CD4-positive, alpha-beta T cell treated with Interleukin-21 for 1 hour (primary cell): ENCODE data around the gene FGFBP2.

Source experiments
- DNase-seq: peaks from one replicate; pipeline ENCODE4 v3.0.0-alpha.2; 2020

The FGFBP2 gene

GRCh38 chr4:15963001-15963451 is at the start of gene FGFBP2:
Gene FGFBP2, minus strand, starts transcription at chr4:15963175. Its CDS starts 46 bp downstream, at chr4:15963129.
- peak; percentile 52 for DNase-seq

- DNase-seq, result no peak
Measured at GRCh38 chr4:16011173-16011572, 48.2 kb upstream of the FGFBP2 start.

GRCh38 chr4:16009153-16009552 is 46.2 kb upstream of the FGFBP2 start:
- no peak for DNase-seq

- no peak for DNase-seq
Measured at GRCh38 chr4:16007471-16008095, 44.6 kb upstream of the FGFBP2 start.

- no peak for DNase-seq
Measured at GRCh38 chr4:16006771-16007446, 43.9 kb upstream of the FGFBP2 start.

GRCh38 chr4:16005676-16006075 is 42.7 kb upstream of the FGFBP2 start:
- DNase-seq, result no peak

- peak; percentile 51 for DNase-seq
Measured at GRCh38 chr4:16001484-16001858, 38.5 kb upstream of the FGFBP2 start.

GRCh38 chr4:16000708-16001483 is 37.9 kb upstream of the FGFBP2 start:
- no peak for DNase-seq

GRCh38 chr4:15996773-15997172 is 33.8 kb upstream of the FGFBP2 start:
- DNase-seq, result no peak

- no peak for DNase-seq
Measured at GRCh38 chr4:15995826-15996225, 32.9 kb upstream of the FGFBP2 start.

GRCh38 chr4:15992167-15992485 is 29.2 kb upstream of the FGFBP2 start:
- no peak for DNase-seq

GRCh38 chr4:15990570-15991285 is 27.8 kb upstream of the FGFBP2 start:
- DNase-seq, result no peak

- no peak for DNase-seq
Measured at GRCh38 chr4:15989424-15989823, 26.4 kb upstream of the FGFBP2 start.

- no peak for DNase-seq
Measured at GRCh38 chr4:15988222-15988621, 25.2 kb upstream of the FGFBP2 start.

GRCh38 chr4:15986907-15987306 is 23.9 kb upstream of the FGFBP2 start:
- DNase-seq, result no peak

- DNase-seq, result no peak
Measured at GRCh38 chr4:15983610-15984009, 20.6 kb upstream of the FGFBP2 start.

- no peak for DNase-seq
Measured at GRCh38 chr4:15982842-15983524, 20.0 kb upstream of the FGFBP2 start.

GRCh38 chr4:15976456-15977447 is 13.8 kb upstream of the FGFBP2 start:
- DNase-seq, result no peak

GRCh38 chr4:15971068-15971801 is 8.3 kb upstream of the FGFBP2 start:
- DNase-seq, result no peak

GRCh38 chr4:15968551-15969300 is 5.8 kb upstream of the FGFBP2 start:
- no peak for DNase-seq
